ENCODE data around the gene SMURF2. TPM values are rescaled to one million over a fixed set of nuclear protein-coding genes. Genes with fewer than 3 reads are reported as not detected.

SMURF2 gene
- total RNA-seq, 1 experiment from 2014 or later = 35.3 TPM

- H3K9me3 ChIP-seq (ENCODE audit: control insufficient read depth, low read depth, low read length) = no peaks in the 10 kb centered on the region
- peaks cover 4% of the 10 kb centered on the region; the same call in 1 of the 2 replicates for H3K79me2 ChIP-seq (ENCODE audit: insufficient read depth, low read length)
- no peak overlapping the region for H3K4me2 ChIP-seq (ENCODE audit: insufficient read depth, insufficient read length, low read length)
- no peak overlapping the region for H2AFZ ChIP-seq (ENCODE audit: low read length)
- H4K91ac ChIP-seq (ENCODE audit: insufficient read length, low read depth, low read length) = no peak overlapping the region
- no peaks in the 10 kb centered on the region for H4K20me1 ChIP-seq (ENCODE audit: control insufficient read depth, insufficient read depth, insufficient read length)
- no peak for DNase-seq
- H2BK20ac ChIP-seq (ENCODE audit: low read depth, low read length, poor library complexity, severe bottlenecking) = no peak overlapping the region
- H3K4me1 ChIP-seq (ENCODE audit: insufficient read depth, low read length) = no peaks in the 10 kb centered on the region
- H3T11ph ChIP-seq (ENCODE audit: low read length) = no peak overlapping the region
- no peak overlapping the region for H2AK5ac ChIP-seq (ENCODE audit: insufficient read length, low read length)
- no peaks in the 10 kb centered on the region for H3K4me1 Mint-ChIP-seq
- no peak overlapping the region for H2BK15ac ChIP-seq (ENCODE audit: low read depth, low read length)
- H4K8ac ChIP-seq (replicated peaks; ENCODE audit: insufficient read length, low read depth, low read length) = no peak overlapping the region
- no peak overlapping the region for H3K56ac ChIP-seq (ENCODE audit: insufficient read length, low read depth, low read length)
- no peaks in the 10 kb centered on the region for H3K27me3 Mint-ChIP-seq (ENCODE audit: low read depth)
- H3K27ac Mint-ChIP-seq = no peak overlapping the region
- no peak overlapping the region for H3K9ac ChIP-seq (ENCODE audit: extremely low read depth, insufficient read length, low read length)
- no peak overlapping the region for H3K4ac ChIP-seq (ENCODE audit: low read depth, low read length)
- H3K4me3 Mint-ChIP-seq = no peak overlapping the region
- no peak overlapping the region for H2BK120ac ChIP-seq (ENCODE audit: low read depth, low read length, poor library complexity, severe bottlenecking)
- H3K23ac ChIP-seq (ENCODE audit: insufficient read length, low read depth, low read length) = no peak overlapping the region
- TF ChIP-seq, protein P1, sequence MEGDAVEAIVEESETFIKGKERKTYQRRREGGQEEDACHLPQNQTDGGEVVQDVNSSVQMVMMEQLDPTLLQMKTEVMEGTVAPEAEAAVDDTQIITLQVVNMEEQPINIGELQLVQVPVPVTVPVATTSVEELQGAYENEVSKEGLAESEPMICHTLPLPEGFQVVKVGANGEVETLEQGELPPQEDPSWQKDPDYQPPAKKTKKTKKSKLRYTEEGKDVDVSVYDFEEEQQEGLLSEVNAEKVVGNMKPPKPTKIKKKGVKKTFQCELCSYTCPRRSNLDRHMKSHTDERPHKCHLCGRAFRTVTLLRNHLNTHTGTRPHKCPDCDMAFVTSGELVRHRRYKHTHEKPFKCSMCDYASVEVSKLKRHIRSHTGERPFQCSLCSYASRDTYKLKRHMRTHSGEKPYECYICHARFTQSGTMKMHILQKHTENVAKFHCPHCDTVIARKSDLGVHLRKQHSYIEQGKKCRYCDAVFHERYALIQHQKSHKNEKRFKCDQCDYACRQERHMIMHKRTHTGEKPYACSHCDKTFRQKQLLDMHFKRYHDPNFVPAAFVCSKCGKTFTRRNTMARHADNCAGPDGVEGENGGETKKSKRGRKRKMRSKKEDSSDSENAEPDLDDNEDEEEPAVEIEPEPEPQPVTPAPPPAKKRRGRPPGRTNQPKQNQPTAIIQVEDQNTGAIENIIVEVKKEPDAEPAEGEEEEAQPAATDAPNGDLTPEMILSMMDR (conservative IDR thresholded peaks at IDR 0.05) = no peak
- no peak overlapping the region for H3K14ac ChIP-seq (ENCODE audit: insufficient read depth, low read length)
- peaks cover 3% of the 10 kb centered on the region for H3K79me1 ChIP-seq (ENCODE audit: insufficient read depth, low read depth, low read length, poor library complexity, severe bottlenecking)
- no peak overlapping the region for H3K18ac ChIP-seq (ENCODE audit: insufficient read length, low read depth, low read length)
- H3K23me2 ChIP-seq (ENCODE audit: insufficient read length, low read depth, low read length, poor library complexity, severe bottlenecking) = no peaks in the 10 kb centered on the region
- no peak overlapping the region for H2BK5ac ChIP-seq (ENCODE audit: insufficient read length, low read length)
- no CpG with 5 or more reads among the region's 6 CpGs for WGBS (ENCODE audit: extremely low coverage, insufficient read length, low lambda C conversion rate)
- H4K5ac ChIP-seq (ENCODE audit: insufficient read length, low read depth, low read length) = no peak overlapping the region
- no peak overlapping the region for H2BK12ac ChIP-seq (ENCODE audit: insufficient read length, low read depth, low read length)
- no peak overlapping the region for H3K27ac ChIP-seq (ENCODE audit: insufficient read length, low read depth, low read length)
- H3K9me3 Mint-ChIP-seq = no peaks in the 10 kb centered on the region
- no peaks in the 10 kb centered on the region; a peak in 1 of 7 replicates for H3K36me3 Mint-ChIP-seq (ENCODE audit: insufficient read depth in 1 of 3, low read depth in 3 of 3)
- no peaks in the 10 kb centered on the region for H3K27me3 ChIP-seq (ENCODE audit: insufficient read depth, low read length)
Observed at GRCh38 chr17:64621772-64622171, 40.3 kb downstream of the SMURF2 start.
